Activated CD4-positive, alpha-beta T cell treated with anti-CD3 and anti-CD28 coated beads for 36 hours (primary cell): Measurements from ENCODE around the gene HSD17B12. TPM values are rescaled to one million over a fixed set of nuclear protein-coding genes. Genes with fewer than 3 reads are reported as not detected.

Source experiments
- ATAC-seq: fragments of 200-7000 bp; cut with Tn5 transposase; one replicate; pipeline ENCODE4 v1.10.0; 2021; ENCODE audit warnings: mild to moderate bottlenecking, moderate library complexity
- CTCF ChIA-PET: fragments of 350-600 bp; sonication (Branson Sonifier 250); formaldehyde crosslinking; loops from one replicate; lab custom pipeline; 2021; ENCODE audit warnings: antibody characterized with exemption; lab: Charles Lee
- POLR2A ChIA-PET: fragments of 350-600 bp; sonication (Branson Sonifier 250); formaldehyde crosslinking; loops from one replicate; lab custom pipeline; 2021; ENCODE audit warnings: antibody characterized with exemption, inconsistent platforms; lab: Charles Lee
- DNase-seq: peaks from one replicate; pipeline ENCODE4 v3.0.0-alpha.2; 2020
- H3K27ac Mint-ChIP-seq: one replicate; pipeline ENCODE4 v1.8.0; 2021; ENCODE audit warnings: mixed read lengths
- H3K27me3 Mint-ChIP-seq: one replicate; pipeline ENCODE4 v1.8.0; 2021; ENCODE audit warnings: mixed read lengths
- H3K36me3 Mint-ChIP-seq: one replicate; pipeline ENCODE4 v1.8.0; 2021; ENCODE audit warnings: low read depth, mixed read lengths
- H3K4me1 Mint-ChIP-seq: one replicate; pipeline ENCODE4 v1.8.0; 2021; ENCODE audit warnings: mixed read lengths
- H3K4me3 Mint-ChIP-seq: one replicate; pipeline ENCODE4 v1.8.0; 2021; ENCODE audit warnings: mild to moderate bottlenecking, moderate library complexity, mixed read lengths
- H3K9me3 Mint-ChIP-seq: one replicate; pipeline ENCODE4 v1.8.0; 2021; ENCODE audit warnings: low read depth, mixed read lengths
- intact Hi-C, 2 experiments: fragments of 100-400 bp; cut with DNase I in 1 of 2; cut with micrococcal nuclease in 1 of 2; formaldehyde crosslinking; loops; one replicate each; pipeline versions ENCODE4 v1.14.2 to v1.15.1; 2022 to 2024; cut with DNase I, micrococcal nuclease
- total RNA-seq, 2 experiments: library from RNA; stranded (reverse); gene quantifications; one replicate each; pipeline ENCODE4 v1.2.3, GENCODE V29; 2021

Gene HSD17B12
- total RNA-seq, 2 experiments from 2014 or later: 57.6 to 68.9 TPM

DNA sequence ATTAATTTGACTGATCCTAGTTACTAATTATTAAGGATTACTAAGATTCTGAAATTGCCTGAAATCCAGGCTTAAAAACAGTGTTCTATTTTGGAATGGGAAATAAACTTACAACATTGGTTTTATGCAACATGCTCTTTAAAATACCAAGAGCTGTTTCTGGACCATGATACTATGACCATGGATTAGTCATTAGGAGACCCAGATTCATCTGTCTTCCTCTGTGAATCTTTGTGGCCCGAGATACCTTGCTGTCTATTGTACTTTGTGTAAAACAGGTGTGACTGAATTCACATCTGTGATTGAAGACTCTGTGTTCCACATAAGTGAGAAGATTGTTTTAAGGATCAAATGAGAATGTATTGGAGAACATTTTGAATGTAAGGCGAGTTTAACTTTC, 98.8 kb downstream of the HSD17B12 start:
- POLR2A ChIA-PET: no interaction called here

DNA sequence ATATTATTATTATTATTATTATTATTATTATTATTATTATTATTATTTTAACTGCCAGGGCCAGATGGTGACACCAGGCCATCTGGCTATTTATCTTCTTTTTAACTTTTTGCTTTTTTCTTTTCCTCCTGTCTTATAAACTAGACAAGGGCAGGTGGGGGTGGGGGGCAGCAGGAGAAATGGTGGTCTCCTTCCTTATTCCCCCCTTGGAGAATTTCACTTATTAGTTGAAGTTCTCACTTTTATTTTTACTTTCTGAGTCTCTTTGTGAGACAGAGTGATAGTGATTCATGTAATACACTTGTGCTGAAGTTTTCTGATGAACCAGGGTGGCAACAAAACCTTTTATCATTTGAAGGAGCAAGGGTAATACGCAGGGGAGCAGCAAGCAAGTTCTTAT, 103.8 kb downstream of the HSD17B12 start:
- DNase-seq (no peak), ATAC-seq (no peak)
- intact Hi-C loops: no loop called here
- H3K9me3 Mint-ChIP-seq: peaks cover 22% of the 10 kb centered on the region
- POLR2A ChIA-PET: no interaction called here
- no peak overlapping the region for H3K27ac Mint-ChIP-seq
- CTCF ChIA-PET: no interaction called here
- peaks cover 47% of the 10 kb centered on the region for H3K36me3 Mint-ChIP-seq
- H3K27me3 Mint-ChIP-seq: no peaks in the 10 kb centered on the region
- no peaks in the 10 kb centered on the region for H3K4me1 Mint-ChIP-seq
- no peak overlapping the region for H3K4me3 Mint-ChIP-seq

More for the DNA sequence above, 98.8 kb downstream of the HSD17B12 start:
- no peak for DNase-seq
- intact Hi-C loops: no loop called here
- Mint-ChIP-seq H3K27ac (no peak overlapping the region), H3K36me3 (peaks cover 33% of the 10 kb centered on the region), H3K9me3 (peaks cover 18% of the 10 kb centered on the region), H3K4me3 (no peak overlapping the region), H3K4me1 (no peaks in the 10 kb centered on the region), H3K27me3 (no peaks in the 10 kb centered on the region)
- CTCF ChIA-PET: no interaction called here
- no peak for ATAC-seq

DNA sequence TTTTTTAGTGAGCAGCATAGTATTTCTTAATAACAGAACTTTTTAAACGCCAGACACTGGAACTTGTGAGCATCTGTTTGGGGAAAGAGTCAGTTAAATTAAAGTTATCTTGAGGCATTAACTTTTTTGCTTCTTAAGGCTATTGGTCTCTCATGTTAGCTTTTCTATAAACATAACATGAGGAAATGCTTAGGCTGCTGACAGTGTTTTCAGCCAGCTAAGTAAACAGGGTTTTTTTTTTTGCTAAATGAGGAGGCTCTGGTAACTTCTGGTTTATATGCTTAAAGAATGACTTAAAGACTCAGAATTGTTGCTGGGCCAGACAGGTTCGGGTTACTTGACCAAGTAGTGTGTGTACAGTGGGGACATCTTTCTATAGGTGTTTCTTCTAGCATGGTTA, 104.3 kb downstream of the HSD17B12 start:
- Mint-ChIP-seq H3K27me3 (no peaks in the 10 kb centered on the region), H3K9me3 (peaks cover 22% of the 10 kb centered on the region), H3K4me3 (no peak overlapping the region), H3K36me3 (peaks cover 41% of the 10 kb centered on the region), H3K4me1 (no peaks in the 10 kb centered on the region), H3K27ac (no peak overlapping the region)
- ATAC-seq: no peak
- ChIA-PET CTCF (no interaction called here), POLR2A (no interaction called here)
- no peak for DNase-seq
- intact Hi-C loops: no loop called here

DNA sequence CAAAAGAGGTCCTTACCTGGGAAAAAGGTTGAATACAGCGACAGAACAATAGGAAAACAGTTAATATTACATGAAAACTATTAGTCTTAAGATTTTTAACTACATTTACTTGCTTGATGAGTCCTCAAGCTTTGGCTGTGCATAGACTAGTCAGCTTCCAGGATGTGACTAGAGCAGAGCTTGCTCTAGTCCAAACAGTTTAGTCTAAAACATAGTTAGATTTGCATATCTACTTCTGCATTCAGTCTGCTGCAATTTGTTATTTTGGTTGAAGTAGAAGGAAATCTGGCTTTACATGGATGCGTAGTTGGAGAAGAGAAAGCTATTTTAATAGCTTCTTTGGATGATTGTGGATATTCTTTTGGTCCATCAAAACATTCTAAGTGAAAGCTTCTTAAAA, 104.8 kb downstream of the HSD17B12 start:
- Mint-ChIP-seq H3K36me3 (peaks cover 40% of the 10 kb centered on the region), H3K27me3 (no peaks in the 10 kb centered on the region), H3K4me1 (no peaks in the 10 kb centered on the region), H3K27ac (no peak overlapping the region), H3K4me3 (no peak overlapping the region), H3K9me3 (peaks cover 22% of the 10 kb centered on the region)
- POLR2A ChIA-PET: no interaction called here
- CTCF ChIA-PET: no interaction called here
- intact Hi-C loops: no loop called here
- DNase-seq (no peak), ATAC-seq (no peak)

DNA sequence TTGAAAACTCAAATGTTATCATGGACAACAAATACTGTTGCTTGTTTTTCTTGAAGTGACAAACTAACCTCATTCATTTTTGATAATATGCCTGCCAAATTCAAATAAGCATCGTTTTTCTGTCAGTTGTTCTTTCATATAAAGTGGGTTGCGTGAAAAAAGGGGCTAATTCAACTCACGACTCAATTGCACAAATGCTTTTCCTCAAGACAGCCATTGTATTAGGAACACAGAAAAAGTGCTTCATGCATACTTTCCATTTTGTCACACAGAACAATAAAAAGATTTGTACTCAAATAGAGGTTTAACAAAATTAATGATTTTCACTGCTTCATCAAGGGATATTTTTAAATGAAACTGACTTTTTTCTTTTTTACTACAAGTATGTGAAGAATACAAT, 105.5 kb downstream of the HSD17B12 start:
- ChIA-PET CTCF (interaction anchor here (1.0 kb wide), 1 partner anchor 64 kb away, joined by 3 read pairs; no protein-coding TSS in a partner anchor), POLR2A (no interaction called here)
- Mint-ChIP-seq H3K36me3 (peaks cover 40% of the 10 kb centered on the region), H3K27ac (no peak overlapping the region), H3K4me1 (no peaks in the 10 kb centered on the region), H3K4me3 (no peak overlapping the region), H3K9me3 (peaks cover 21% of the 10 kb centered on the region), H3K27me3 (no peaks in the 10 kb centered on the region)
- intact Hi-C loops: no loop called here
- DNase-seq (no peak), ATAC-seq (no peak)

DNA sequence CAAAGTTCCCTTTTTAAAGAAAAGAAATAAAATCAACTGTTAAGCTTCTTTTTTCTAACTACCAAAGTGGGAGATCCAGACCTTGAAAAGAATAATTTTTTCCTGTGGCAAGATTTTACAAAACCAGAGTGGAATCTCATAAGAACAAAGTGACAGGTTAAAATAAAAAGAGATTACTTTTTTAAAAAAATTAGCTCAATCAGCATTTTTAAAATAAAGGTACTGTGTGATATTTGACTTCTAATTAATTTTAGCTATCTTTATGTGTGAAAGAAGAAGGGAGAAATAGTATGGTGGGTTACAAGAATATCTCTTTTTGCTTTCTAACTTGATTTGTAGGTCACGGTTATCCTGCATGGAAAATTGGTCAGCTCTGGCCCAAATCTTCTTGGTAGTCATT, 107.3 kb downstream of the HSD17B12 start:
- CTCF ChIA-PET: interaction anchor here (0.6 to 0.9 kb wide), 2 partner anchors 15 to 18 kb away, joined by 3 to 4 read pairs; no protein-coding TSS in a partner anchor
- Mint-ChIP-seq H3K27me3 (no peaks in the 10 kb centered on the region), H3K4me1 (no peaks in the 10 kb centered on the region), H3K36me3 (peaks cover 36% of the 10 kb centered on the region), H3K9me3 (peaks cover 16% of the 10 kb centered on the region), H3K4me3 (no peak overlapping the region), H3K27ac (no peak overlapping the region)
- POLR2A ChIA-PET: no interaction called here
- DNase-seq: no peak
- ATAC-seq: no peak
- intact Hi-C loops: no loop called here

DNA sequence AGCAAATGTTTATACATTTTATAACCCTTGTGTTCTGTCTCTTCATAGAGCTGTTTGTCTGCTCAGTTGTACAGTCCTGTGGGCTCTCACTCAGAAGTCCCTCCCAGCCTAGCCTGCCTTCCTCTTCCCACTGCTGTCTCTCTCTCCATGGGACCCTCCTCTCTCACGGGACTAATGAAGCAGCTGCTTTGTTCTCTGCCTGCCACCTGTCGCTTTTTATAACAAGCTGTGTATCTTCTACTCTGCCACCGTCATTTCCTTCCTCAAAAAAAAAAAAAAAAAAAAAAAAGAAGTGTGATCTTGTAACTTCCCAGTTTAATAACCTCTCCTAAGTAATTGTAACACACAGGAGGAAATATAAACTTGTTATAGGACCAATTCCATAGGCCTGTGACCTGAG, 107.9 kb downstream of the HSD17B12 start:
- DNase-seq (no peak), ATAC-seq (no peak)
- Mint-ChIP-seq H3K4me1 (no peaks in the 10 kb centered on the region), H3K9me3 (peaks cover 15% of the 10 kb centered on the region), H3K4me3 (no peak overlapping the region), H3K36me3 (peaks cover 35% of the 10 kb centered on the region), H3K27me3 (no peaks in the 10 kb centered on the region), H3K27ac (no peak overlapping the region)
- intact Hi-C loops: no loop called here
- POLR2A ChIA-PET: no interaction called here
- CTCF ChIA-PET: interaction anchor here (0.9 kb wide), 1 partner anchor 15 kb away, joined by 3 read pairs; no protein-coding TSS in a partner anchor

DNA sequence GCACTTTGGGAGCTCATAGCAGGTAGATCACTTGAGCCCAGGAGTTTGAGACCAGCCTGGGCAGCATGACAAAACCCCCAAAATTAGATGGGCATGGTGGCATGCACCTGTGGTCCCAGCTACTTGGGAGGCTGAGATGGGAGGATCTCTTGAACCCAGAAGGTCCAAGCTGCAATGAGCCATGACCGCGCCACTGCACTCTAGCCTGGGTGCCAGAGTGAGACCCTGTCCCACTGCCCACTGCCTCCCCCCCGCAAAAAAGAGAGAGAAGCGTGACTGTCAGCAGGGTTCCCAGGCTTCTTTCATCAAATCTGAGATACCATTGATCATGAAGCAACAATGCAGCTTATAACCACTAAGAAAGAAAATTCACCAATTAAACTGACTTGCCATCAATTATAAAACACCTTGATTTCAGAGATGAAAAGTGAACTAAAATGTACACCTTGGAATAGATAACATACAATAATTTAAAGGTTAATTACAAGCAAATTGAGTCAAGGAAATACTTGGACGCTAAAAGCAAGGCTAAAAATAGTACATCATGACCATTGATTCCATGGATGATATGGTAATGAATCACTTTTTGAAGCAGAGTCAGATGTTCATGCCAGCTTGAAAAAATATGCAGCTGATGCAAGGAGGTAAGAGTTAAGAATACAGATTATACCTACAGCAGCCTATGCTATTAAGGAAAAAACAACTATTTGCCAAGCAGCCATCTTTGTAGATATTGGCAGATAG, 109.3 kb downstream of the HSD17B12 start:
- H3K27me3 Mint-ChIP-seq: no peaks in the 10 kb centered on the region
- peaks cover 5% of the 10 kb centered on the region for H3K9me3 Mint-ChIP-seq
- ATAC-seq (no peak), DNase-seq (no peak)
- no peak overlapping the region for H3K27ac Mint-ChIP-seq
- POLR2A ChIA-PET: no interaction called here
- CTCF ChIA-PET: no interaction called here
- H3K4me3 Mint-ChIP-seq: no peak overlapping the region
- intact Hi-C loops: no loop called here
- H3K36me3 Mint-ChIP-seq: peaks cover 23% of the 10 kb centered on the region
- H3K4me1 Mint-ChIP-seq: no peaks in the 10 kb centered on the region

DNA sequence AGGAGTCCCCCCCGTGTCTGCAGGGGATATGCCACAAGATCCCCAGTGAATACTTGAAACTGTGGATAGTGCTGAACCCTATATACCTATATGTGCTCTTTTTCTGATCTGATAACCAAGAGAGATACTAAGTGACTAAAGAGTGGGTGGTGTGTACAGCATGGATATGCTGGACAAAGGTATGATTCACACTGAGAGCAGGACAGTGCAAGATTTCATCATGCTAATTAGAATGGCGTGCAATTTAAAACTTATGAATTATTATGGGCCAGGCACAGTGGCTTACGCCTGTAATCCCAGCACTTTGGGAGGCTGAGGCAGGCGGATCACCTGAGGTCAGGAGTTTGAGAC, 109.9 kb downstream of the HSD17B12 start:
- Mint-ChIP-seq H3K36me3 (peaks cover 24% of the 10 kb centered on the region), H3K4me3 (no peak overlapping the region), H3K27me3 (no peaks in the 10 kb centered on the region), H3K27ac (no peak overlapping the region), H3K9me3 (peaks cover 2% of the 10 kb centered on the region), H3K4me1 (no peaks in the 10 kb centered on the region)
- POLR2A ChIA-PET: no interaction called here
- intact Hi-C loops: no loop called here
- DNase-seq (no peak), ATAC-seq (no peak)
- CTCF ChIA-PET: no interaction called here

DNA sequence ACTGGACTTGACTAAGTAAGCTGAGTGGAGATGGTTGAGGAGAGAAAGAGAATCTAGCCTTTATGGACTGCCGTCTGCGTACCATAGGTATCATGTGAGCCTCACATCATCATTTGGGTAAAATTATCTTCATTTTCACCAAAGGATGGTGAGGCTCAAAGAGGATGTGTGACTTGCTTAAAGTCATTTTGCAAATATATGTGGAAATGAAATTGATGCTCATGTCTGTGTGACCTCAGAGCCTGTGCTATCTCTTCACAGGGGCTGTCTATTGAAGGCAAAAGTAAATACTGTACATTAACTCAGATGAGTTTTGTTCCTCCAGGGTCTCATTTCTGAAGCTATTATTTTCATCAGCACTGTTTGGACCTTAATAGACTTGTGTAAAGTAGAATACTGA, 116.8 kb downstream of the HSD17B12 start:
- intact Hi-C loops: no loop called here
- H3K9me3 Mint-ChIP-seq: no peaks in the 10 kb centered on the region

DNA sequence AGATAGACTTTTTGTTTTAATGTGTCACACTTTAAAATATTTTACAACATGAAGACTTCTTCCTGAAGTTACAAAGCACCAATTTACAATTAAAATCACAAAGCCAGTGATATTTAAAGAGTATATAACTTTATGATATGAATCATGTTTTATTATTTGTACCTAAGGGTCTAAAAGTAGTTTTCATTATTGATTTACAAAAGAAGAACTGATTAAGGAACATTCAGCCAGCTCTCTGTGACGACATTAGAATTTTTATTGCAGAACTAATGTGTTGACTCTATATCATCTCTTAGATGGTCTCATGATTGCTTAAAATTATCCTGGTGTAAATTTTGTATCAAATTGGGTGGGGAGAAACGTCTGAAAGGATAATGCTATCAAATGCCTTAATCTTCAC, 117.3 kb downstream of the HSD17B12 start:
- Mint-ChIP-seq H3K4me3 (no peak overlapping the region), H3K9me3 (no peaks in the 10 kb centered on the region), H3K27ac (no peak overlapping the region), H3K27me3 (no peaks in the 10 kb centered on the region), H3K36me3 (peaks cover 35% of the 10 kb centered on the region), H3K4me1 (no peaks in the 10 kb centered on the region)
- ChIA-PET POLR2A (no interaction called here), CTCF (no interaction called here)
- no peak for DNase-seq
- ATAC-seq: no peak
- intact Hi-C loops: no loop called here

More for the DNA sequence above, 116.8 kb downstream of the HSD17B12 start:
- Mint-ChIP-seq H3K36me3 (peaks cover 35% of the 10 kb centered on the region), H3K4me3 (no peak overlapping the region), H3K27ac (no peak overlapping the region), H3K27me3 (no peaks in the 10 kb centered on the region), H3K4me1 (no peaks in the 10 kb centered on the region)
- no peak for DNase-seq
- no peak for ATAC-seq
- ChIA-PET POLR2A (no interaction called here), CTCF (no interaction called here)

DNA sequence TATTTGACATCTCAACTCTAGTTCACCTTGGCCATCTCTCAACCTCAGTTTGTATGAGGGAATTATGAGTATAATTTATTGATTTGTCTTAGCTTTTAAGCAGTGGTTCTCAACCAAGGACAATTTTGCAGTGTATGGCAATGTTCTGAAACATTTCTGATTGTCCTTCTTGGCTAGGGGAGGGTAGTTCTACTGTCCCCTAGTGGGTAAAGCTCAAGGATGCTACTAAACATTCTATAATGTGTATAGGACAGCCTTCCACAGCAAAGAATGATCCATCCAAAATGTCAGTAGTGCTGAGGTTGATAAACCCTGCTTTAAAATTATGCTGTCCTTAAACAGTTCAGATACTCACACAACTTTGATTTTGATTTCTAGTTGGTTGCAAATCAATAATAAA, 122.0 kb downstream of the HSD17B12 start:
- no peak overlapping the region for H3K4me3 Mint-ChIP-seq
- H3K9me3 Mint-ChIP-seq: peaks cover 12% of the 10 kb centered on the region
- intact Hi-C loops: no loop called here
- no peak for ATAC-seq
- no peaks in the 10 kb centered on the region for H3K4me1 Mint-ChIP-seq
- H3K27me3 Mint-ChIP-seq: no peaks in the 10 kb centered on the region
- DNase-seq: no peak
- CTCF ChIA-PET: interaction anchor here (0.7 to 1.5 kb wide), 2 partner anchors 8 to 13 kb away, joined by 3 read pairs; no protein-coding TSS in a partner anchor
- POLR2A ChIA-PET: no interaction called here
- H3K27ac Mint-ChIP-seq: no peak overlapping the region
- peaks cover 52% of the 10 kb centered on the region for H3K36me3 Mint-ChIP-seq
